ENCODE data around the gene CACNA1C.

GRCh38 chr12:2535583-2536204, 482.9 kb downstream of the CACNA1C start:
- TF ChIP-seq CTCF (IDR thresholded peaks at IDR 0.05): no peak
- no peak for TF ChIP-seq POLR2A (IDR thresholded peaks at IDR 0.05)
